GM19238 (cell line): Measurements from ENCODE around the gene LARGE1.
"Not testable (repeated sequence)": the region's sequence is repeated elsewhere in the genome, so short reads cannot be mapped to it uniquely, and the experiment has no call there.

Source experiments
- DNase-seq: peaks from one replicate; pipeline ENCODE4 v3.0.0; 2011; ENCODE audit warnings: low spot score; ENCODE audit not compliant: insufficient read length

The LARGE1 gene

GRCh38 chr22:33884829-33885228 lies 35.4 kb downstream of the LARGE1 start:
- DNase-seq = no peak

DNA sequence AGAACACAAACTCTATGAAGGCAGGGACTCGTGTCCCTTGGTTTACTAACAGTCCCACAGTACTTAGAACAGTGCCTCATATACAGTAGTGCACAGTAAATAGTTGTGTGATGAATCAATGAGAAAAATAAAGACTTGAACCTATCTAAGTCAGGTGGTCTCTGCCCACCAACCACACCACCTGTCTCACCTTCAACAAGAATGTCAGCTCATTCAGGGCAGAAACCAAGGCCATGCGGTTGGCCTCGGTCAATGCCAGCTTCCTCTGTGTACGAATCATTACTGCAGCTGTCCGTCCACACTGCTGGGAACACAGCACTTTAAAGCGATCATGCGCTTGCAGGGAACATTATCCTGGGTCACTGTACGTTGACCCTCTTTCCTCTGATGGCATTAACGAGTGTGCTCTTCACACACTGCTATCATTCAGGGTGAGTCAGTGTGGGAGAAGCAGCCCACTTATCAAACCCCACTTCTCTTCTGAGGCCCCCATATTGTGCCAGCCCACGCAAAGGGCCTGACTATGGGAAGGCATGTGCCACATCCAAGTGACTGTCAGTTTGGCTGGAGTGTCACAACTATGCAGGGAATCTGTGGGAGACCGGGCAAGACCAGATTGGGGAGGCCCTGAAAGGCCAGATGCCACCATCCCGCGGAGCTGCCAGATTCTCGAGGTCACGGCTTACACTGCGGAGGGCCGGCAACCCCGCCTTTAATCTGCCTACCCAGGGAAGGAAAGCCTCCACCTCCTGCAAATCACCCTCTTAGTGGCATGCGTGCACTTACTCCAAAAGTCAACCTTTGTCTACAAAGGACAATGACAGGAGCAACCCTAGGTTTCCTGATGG lies 36.1 kb downstream of the LARGE1 start:
- no peak for DNase-seq

- no peak for DNase-seq
Measured at GRCh38 chr22:33883561-33883960, 36.7 kb downstream of the LARGE1 start.

DNA sequence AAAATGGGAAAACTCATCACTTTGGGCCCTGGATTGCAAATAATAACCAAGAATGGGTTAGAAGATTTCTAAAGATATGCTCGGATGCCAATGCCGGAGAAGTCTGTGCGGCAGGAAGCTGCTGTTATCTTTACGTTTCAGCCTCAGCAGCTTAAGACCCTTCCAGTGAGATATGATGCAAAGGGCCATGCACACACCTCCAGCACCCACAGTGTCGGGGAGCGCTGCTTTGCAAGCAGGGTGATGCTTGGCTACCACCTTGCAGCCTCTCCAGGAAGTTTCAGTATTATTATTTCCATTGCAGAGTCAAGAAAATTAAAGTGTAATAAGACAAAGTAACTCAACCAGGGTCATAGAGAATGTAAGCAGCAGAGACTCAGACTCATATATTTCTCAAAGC lies 37.3 kb downstream of the LARGE1 start:
- DNase-seq = no peak

DNA sequence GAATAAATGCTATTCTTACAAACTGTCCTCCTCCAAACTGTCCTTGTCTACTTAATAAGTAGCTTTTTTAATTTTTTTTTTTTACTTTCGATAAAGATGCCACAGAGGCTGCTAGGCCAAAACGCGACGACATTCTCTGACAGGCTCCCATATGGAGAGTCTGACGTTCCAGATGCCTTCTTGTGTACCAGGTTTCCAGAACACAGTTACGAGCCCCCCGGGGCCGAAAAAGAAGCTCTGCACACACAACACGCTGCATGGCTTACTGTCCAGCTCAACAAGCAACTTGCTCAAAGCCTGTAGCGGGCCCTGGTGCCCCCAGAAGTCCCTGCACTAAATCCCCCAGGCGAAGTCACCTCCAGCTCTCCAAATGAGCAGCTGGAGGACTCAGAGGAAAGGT lies 39.3 kb downstream of the LARGE1 start:
- DNase-seq = no peak

DNA sequence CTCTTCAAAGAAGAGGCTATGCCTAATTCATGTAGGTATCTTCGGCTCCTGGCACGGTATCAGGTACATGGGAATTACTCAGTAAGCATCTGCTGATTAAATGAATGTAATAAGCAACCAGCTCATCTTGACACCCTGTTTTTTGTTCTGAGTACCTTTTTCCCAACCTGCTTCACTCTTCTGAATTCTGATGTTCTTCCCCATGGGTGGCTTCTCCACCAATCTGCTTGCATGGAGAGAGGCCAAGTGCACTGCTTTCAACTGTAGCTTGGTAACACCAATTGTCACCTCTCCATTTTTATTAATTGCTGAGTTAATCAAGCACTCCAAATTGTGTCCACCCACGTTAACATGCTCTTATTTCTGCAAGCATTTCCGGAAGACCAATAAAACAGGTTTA lies 40.5 kb downstream of the LARGE1 start:
- no peak for DNase-seq

- DNase-seq = no peak
Measured at GRCh38 chr22:33875316-33875715, 45.0 kb downstream of the LARGE1 start.

DNA sequence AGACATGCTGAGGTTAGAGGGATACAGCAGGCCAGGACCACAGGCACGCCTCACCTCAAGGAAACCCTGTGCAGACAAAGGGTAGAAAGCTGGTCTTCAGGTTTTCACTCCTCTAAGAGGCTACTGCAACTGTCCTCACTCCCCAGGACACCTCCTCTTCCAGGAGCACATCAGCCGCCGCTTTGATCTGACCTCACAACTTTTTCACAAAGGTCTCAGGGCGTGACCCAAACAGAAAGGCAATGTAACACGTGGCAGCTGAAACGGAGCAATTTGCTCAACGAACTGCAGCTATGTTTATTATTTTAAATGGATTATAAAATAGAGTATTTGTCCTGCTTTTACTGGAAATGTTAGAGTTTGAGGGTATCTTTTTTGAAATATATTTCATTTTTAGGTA lies 46.1 kb downstream of the LARGE1 start:
- DNase-seq = no peak

DNA sequence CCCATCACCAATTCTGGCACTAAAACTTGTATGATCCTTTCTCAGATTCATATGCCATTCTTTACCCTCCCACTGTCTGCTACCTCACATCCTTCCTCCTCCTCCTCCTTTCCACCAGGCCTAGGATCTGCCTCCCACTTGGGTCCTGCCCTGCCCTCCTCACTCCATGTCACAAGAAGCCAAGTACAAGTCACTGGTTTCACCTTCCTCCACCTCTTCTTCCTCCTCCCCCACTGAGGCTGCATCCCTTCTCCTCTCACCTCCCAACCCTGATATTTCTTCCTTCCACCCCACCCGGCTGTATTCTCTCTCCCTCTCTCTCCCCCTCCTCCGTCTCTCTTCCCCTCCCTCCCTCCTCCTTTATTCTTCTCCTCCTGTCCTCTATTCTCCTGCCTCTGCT lies 46.6 kb downstream of the LARGE1 start:
- no peak for DNase-seq

DNA sequence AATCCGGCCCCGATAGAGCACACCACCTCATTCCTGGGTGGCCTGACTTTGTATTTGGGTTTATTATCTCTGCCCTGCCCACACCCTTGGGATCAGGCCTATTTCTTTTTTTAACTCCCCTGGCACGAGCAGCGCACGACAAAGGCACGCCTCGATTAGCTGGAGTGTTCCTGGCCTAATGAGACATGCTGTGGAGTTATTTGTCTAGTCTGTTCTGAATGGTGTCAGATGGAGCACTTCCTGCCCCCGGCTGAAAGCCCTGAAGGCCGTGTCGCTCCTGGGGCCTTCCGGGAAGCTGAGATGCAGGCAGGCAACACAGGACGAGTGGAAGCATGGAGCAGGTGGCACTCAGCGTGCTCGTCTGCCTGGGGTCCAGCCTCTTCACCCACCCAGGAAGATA lies 47.1 kb downstream of the LARGE1 start:
- DNase-seq = no peak

GRCh38 chr22:33871935-33872334 lies 48.3 kb downstream of the LARGE1 start:
- DNase-seq = no peak

DNA sequence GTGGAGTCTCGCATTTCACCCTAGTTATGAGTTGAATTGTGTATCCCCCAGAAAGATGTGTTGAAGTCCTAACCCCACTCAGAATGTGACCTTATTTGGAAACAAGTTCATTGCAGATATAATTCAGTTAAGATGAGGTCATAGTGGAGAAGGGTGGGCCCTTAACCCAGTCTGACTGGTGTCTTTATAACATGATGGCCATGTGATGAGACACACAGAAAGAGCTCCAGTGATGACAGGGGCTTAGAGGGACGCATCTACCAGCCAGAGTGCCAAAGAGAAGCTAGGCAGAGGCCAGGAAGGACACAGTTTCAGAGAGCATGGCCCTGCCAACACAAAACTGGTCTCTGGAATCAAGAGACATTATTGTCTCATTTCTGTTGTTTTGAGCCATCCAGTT lies 50.3 kb downstream of the LARGE1 start:
- DNase-seq = no peak

DNA sequence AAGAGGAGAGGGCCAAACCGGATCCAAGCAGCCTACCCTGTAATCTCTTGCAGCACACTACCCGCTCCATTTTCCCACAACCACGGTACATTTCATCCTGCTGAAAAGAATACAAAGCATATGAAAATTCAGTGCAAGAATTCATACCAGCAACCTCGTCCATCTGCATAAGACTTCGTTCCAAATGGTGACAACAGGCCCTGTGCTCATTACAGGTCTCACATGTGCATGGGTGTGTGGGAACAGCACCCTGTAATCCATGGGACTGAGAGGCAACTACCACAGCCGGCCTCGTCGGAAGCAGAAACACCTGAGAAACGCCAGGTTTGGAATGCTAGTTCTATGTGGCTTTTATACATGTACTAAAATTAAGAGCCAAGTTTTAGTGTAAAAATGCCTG lies 52.3 kb downstream of the LARGE1 start:
- DNase-seq = no peak

GRCh38 chr22:33867118-33867866 lies 53.0 kb downstream of the LARGE1 start:
- DNase-seq = no peak

DNA sequence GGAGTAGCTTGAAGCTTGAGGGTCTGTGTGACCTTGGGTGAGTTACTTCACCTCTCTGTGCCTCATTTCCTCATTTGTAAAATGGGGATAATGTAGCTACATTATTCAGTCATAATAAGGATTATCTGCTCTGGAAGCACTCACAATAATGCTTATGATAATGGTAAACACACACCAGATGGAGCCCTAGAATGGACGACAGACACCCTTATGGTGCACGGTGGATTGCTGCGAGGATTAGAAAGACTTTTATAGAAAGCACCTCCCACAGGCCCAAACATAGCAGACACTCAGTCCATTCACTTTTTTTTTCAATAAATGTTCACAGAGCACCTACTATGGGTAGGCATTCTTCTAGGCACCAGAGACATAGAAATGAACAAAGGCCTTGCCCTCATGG lies 53.8 kb downstream of the LARGE1 start:
- DNase-seq = no peak

DNA sequence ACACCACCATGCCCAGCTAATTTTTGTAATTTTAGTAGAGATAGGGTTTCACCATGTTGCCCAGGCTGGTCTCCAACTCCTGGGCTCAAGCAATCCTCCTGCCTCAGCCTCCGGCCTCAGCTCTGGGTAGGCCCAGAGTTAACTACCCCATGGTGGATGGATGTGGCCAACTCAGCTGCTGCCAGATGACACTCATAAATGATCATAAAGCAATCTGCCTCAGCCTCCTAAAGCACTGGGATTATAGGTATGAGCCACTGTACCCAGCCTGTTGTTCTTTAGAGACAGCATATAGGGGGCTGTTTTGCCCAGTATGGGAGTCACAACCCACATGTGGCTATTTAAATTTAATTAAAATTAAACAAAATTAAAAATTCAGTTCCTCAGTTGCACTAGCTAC lies 54.3 kb downstream of the LARGE1 start:
- no peak for DNase-seq

- no peak for DNase-seq
Measured at GRCh38 chr22:33865248-33865647, 55.0 kb downstream of the LARGE1 start.

DNA sequence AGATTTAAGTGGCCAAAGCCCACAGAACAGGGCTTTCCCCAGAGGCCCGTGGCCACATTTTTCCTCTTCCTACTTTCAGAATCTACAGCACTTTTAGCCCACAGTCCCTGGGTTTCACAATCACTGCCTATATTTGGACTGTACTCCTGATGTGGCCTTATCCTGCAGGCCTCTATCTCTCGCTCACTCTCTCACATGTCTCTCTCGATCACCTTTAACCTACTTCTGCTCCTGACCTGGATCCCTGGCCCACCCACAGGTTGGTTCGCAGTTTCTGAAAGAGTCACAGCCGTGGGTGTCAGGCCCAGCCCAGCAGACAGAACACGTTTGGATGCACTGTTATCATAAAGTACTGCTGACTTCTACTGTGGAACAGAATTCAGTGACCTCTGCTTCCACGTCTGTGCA lies 55.5 kb downstream of the LARGE1 start:
- no peak for DNase-seq

- DNase-seq = no peak
Measured at GRCh38 chr22:33861216-33861875, 58.9 kb downstream of the LARGE1 start.

DNA sequence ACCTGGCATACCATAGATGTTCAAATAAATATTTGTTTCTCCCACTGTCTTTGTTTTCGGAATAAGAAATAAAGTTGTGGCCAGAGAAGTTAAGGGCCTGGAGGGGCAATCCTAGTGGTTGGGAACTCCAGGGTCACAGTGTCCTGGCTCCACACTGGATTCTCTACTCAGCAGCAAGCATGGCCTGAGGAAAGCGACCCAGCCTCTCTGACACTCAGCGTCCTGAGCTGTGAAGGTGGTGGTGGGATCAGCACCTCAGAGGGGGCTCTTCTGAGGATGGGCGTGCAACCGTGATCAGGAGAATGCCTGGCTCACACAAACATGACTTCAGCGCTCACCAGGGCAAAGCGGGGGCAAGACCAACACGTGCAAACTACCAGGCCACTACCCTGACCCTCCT lies 59.9 kb downstream of the LARGE1 start:
- no peak for DNase-seq

DNA sequence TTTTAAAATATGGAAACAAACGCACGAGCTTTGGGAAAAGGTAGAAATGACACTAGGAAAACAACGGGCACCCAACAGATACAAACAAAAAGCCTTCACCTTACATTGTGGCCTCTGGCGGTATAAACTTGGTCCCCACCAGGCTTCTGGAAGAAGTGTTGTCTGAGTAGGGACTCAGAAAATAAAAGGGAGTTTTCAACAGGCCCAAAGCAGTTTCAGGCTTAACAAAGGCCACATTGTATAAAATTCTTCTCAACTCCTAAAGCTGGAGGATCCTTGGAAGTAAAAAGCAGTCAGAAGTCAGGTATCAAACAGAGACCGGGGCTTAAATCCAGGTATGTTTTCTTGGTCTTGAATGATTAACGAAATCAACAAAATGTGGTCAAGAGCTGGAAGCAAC lies 61.0 kb downstream of the LARGE1 start:
- DNase-seq = no peak

GRCh38 chr22:33858653-33859052 lies 61.6 kb downstream of the LARGE1 start:
- DNase-seq = not testable (repeated sequence)
